Activated CD4-positive, alpha-beta T cell treated with anti-CD3 and anti-CD28 coated beads, Interleukin-2, Interleukin-4, amounts not matched to agents 100 ng/mL and 50 ng/mL, durations not matched to agents 16 hours and 8 hours (primary cell): ENCODE results near the gene PACS1.
"Not testable (repeated sequence)": the region's sequence is repeated elsewhere in the genome, so short reads cannot be mapped to it uniquely, and the experiment has no call there.

Experiments used
- DNase-seq: peaks from one replicate; pipeline ENCODE4 v3.0.0-alpha.2; 2020; ENCODE audit warnings: low spot score

The PACS1 gene

GRCh38 chr11:66069715-66070603, at the start of gene PACS1:
Gene PACS1 (plus strand): TSS chr11:66070272. CDS start chr11:66070487, 215 bp downstream.
- peak; percentile 81 for DNase-seq

- peak; percentile 26 for DNase-seq
Measured at GRCh38 chr11:66020618-66021357, 49.3 kb upstream of the PACS1 start.

GRCh38 chr11:66022401-66023185, 47.5 kb upstream of the PACS1 start:
- peak; percentile 75 for DNase-seq

- not testable (repeated sequence) for DNase-seq
Measured at GRCh38 chr11:66023186-66023440, 47.0 kb upstream of the PACS1 start.

- DNase-seq, result no peak
Measured at GRCh38 chr11:66026017-66026529, 44.0 kb upstream of the PACS1 start, which contains the start of gene CATSPER1. Gene CATSPER1 (minus strand): TSS chr11:66026479. CDS start chr11:66026379, 100 bp downstream.

GRCh38 chr11:66032957-66033735, 36.9 kb upstream of the PACS1 start:
- DNase-seq, result no peak

GRCh38 chr11:66035653-66036333, 34.3 kb upstream of the PACS1 start:
- DNase-seq, result no peak

GRCh38 chr11:66036334-66036710, 33.8 kb upstream of the PACS1 start:
- no peak for DNase-seq

- DNase-seq, result no peak
Measured at GRCh38 chr11:66037327-66037726, 32.7 kb upstream of the PACS1 start.

- DNase-seq, result no peak
Measured at GRCh38 chr11:66039765-66040164, 30.3 kb upstream of the PACS1 start.

GRCh38 chr11:66042227-66042995, 27.7 kb upstream of the PACS1 start:
- no peak for DNase-seq

- no peak for DNase-seq
Measured at GRCh38 chr11:66042996-66043906, 26.8 kb upstream of the PACS1 start.

- DNase-seq, result no peak
Measured at GRCh38 chr11:66044757-66045156, 25.3 kb upstream of the PACS1 start.

- peak; percentile 85 for DNase-seq
Measured at GRCh38 chr11:66045177-66045639, 24.9 kb upstream of the PACS1 start.

GRCh38 chr11:66046901-66047300, 23.2 kb upstream of the PACS1 start:
- no peak for DNase-seq

GRCh38 chr11:66047541-66048365, 22.3 kb upstream of the PACS1 start:
- DNase-seq, result no peak

- no peak for DNase-seq
Measured at GRCh38 chr11:66048547-66049323, 21.3 kb upstream of the PACS1 start, which contains the start of gene GAL3ST3. Gene GAL3ST3 (minus strand): TSS chr11:66049161. CDS start chr11:66045415, 3,746 bp downstream.
